ENCODE data around the gene WBP1L.
A peak's percentile ranks its signal among the peaks of the same experiment; 100 is the strongest.
"Not testable (repeated sequence)": the region's sequence is repeated elsewhere in the genome, so short reads cannot be mapped to it uniquely, and the experiment has no call there.

Gene WBP1L

GRCh38 chr10:102758240-102758932, 14.6 kb downstream of the WBP1L start:
- DNase-seq: peak; percentile 71

DNA sequence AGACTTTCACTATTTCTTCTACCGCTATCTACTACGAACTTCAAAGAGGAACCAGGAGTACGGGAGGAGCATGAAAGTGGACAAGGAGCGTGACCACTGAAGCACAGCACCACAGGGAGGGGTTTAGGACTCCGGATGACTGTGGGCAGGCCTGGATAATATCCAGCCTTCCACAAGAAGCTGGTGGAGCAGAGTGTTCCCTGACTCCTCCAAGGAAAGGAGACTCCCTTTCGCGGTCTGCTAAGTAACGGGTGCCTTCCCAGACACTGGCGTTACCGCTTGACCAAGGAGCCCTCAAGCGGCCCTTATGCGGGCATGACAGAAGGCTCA, 15.2 kb downstream of the WBP1L start:
- DNase-seq: not testable (repeated sequence)

DNA sequence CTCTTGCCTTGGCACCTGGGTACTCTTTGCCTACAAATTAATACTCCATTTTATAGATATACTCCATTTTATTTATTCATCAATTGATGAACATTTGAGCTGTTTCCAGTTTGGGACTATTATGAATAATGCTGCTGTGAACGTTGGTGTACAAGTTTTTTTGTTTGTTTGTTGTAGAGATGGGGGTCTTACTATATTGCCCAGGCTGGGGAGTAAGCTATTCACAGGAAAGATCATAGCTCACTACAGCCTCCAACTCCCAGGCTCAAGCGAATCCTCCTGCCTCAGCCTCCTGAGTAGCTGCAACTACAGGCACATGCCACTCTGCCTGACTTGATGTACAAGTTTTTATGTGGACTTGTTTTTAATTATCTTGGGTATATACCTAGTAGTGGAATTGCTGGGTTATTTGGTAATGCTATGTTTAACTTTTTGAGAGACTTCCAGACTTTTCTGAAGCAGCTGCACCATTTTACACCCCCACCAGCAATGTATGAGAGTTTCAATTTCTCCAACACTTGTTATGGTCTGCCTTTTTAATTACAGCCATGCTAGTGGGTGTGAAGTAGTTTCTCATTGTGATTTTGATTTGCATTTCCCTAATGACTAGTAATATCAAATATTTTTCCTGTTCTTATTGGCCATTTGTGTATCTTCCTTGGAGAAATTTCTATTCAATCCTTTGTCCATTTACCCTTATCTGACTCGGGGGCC, 15.9 kb downstream of the WBP1L start:
- no peak for DNase-seq

- no peak for DNase-seq
Observed at GRCh38 chr10:102761981-102762380, 18.2 kb downstream of the WBP1L start.

DNA sequence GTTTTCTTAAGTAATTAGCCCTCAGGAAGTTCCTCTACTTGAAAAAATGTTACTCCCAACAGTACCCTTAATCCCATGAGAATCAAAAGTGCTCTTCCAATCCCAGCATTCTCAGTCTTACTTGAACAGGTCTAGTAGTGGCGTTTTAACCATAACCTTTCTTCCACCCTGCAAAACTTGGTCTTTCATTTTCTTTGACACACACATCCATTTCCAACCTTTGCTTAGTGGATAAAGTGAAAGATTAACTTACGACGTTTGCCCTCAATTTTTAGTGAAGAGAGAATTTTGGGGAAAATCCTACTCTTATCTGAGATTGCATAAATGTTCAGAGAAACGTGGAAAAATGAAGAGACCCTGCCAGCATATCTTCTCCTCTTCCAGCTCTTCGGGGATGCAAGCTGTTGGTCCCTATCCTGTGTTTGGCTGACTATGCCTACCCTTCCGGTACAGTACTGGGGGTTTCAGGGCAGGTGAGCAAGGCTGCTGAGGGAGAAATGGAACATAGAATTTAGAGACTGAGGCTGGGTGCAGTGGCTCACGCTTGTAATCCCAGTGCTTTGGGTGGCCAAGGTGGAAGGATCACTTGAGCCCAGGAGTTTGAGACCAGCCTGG, 18.8 kb downstream of the WBP1L start:
- no peak for DNase-seq

- DNase-seq: no peak
Observed at GRCh38 chr10:102763037-102763607, 19.4 kb downstream of the WBP1L start.

DNA sequence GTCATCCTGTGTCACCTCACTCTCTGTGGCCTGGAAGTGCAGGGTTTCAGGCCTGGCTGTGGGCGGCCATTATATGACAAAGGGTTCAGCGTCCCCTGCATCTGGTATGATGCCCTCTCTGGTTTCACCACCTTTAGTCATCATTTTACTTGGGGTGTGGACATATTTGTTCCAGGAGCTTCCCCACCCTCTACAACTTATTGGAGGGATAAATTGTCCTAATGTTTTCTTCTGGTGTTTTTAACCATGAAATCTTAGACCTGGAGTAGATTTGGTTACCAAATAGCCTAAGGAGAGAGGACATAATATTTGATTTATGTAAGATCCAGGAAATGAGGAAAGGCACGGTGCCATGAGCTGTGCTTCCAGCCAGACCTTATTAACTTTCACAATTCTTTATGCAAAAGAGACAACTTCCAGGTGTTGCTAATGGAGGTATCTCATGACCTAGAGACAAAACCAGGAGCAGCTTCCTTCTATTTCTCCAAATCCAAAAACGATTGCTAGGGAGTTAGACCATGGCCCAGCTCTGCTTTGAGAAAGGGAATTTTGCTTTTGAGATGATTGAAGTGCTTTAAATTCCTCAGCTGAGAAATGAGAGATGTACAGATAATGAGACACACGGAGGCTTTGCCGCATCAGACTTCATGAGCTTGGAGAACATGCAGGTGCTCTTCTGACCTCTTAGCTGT, 20.9 kb downstream of the WBP1L start:
- no peak for DNase-seq

GRCh38 chr10:102765336-102765735, 21.6 kb downstream of the WBP1L start:
- DNase-seq: no peak

DNA sequence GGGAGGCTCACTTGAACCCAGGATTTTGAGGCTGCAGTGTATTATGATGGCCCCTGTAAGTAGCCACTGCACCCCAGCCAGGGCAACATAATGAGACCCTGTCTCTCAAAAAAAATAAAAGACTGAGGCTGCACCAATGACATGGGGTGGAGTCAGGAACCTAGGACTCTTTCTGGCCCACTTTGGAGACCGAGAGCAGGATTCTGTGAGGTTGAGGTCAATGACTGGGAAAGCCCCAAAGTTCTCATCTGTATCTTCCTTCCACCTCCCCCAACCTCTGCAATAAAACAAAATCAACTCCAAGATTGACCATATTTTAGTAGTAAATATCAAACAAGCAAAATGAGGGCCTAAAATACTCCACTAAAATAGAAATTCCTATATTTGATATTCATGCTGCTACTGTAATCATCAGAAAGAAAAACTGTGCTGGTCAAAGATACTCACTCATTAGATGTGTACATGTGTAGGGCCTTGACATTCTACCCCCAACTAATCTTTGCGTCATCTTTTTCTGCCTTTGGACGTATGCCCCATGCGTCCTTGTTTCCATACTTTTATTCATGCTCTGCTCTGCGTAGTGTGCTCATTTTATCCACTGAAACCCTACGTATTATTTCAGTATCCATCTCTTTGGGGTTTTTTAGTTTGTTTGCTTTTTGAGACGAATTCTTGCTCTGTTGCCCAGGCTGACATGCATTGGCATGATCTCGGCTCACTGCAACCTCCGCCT, 23.8 kb downstream of the WBP1L start:
- DNase-seq: no peak

DNA sequence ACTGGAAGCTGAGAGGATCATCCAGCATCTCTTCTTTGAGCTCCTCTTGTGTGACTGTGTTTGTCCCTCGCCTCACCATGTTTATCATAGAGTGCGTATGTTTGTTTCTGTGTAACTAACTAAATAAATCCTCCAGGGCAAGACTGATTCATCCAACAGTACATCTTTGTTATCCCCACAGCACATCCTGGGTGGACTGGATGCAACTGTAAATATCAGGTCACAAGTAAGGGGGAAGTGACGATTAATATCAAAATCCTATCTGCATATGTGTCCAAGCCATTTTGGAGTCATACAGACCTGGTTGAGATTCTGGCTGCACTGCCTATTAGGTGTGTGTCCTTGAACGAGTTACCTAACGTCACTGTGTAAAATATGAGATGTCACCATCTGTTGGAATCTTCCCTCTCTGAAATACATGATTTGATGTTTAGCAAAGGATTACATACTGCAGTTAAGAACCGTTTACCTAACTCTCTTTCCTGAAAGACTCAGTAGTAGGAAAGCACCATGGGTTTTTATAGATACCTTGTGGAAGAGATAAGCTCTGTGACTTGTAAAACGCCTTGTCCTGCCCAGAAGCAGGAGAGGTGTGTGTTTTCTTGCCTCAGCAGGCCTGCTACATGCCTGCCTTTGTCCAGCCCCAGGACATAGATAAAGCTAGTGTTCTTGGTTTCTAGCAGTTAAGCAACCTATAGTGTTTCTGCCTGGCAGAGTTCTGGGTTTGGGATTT, 25.8 kb downstream of the WBP1L start:
- DNase-seq: no peak

DNA sequence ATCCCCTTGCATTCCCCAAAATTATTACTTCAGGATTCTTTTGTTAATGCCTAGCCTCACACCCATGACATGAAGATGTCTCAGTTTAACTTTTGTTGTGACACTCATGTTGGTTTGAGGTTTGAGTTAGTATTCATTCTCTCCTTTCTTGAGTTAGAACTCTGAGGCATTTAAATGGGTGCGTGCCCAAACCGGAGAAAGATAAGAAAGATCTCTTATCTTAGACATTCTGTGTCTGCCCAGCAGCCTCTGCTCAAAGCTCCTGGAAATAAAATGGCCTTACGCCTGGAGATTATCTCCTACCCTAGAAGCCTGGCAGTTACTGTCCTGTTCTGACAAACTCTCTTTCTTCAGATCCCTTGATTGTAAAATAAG, 26.3 kb downstream of the WBP1L start:
- DNase-seq: no peak

DNA sequence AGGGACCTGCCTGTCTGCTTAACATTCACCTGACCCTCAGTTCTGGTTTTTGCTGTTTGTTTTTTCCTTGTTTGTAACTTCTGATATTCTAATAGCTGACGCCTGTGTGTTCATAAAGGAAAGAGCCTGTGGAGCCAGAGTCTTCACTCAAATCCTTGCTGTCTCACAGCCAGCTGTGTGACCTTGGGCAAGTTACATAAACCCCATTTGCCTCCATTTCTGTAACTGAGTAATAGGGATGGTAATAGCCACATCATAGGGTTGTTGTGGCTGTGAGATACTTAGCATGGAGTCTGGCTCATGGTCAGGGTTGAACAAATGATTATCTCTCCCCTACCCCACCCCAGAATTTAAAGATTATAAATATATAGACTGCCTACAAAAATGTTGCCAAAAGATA, 27.0 kb downstream of the WBP1L start:
- DNase-seq: no peak

- DNase-seq: no peak
Observed at GRCh38 chr10:102773320-102773719, 29.6 kb downstream of the WBP1L start.

- DNase-seq: no peak
Observed at GRCh38 chr10:102773986-102774385, 30.2 kb downstream of the WBP1L start.

DNA sequence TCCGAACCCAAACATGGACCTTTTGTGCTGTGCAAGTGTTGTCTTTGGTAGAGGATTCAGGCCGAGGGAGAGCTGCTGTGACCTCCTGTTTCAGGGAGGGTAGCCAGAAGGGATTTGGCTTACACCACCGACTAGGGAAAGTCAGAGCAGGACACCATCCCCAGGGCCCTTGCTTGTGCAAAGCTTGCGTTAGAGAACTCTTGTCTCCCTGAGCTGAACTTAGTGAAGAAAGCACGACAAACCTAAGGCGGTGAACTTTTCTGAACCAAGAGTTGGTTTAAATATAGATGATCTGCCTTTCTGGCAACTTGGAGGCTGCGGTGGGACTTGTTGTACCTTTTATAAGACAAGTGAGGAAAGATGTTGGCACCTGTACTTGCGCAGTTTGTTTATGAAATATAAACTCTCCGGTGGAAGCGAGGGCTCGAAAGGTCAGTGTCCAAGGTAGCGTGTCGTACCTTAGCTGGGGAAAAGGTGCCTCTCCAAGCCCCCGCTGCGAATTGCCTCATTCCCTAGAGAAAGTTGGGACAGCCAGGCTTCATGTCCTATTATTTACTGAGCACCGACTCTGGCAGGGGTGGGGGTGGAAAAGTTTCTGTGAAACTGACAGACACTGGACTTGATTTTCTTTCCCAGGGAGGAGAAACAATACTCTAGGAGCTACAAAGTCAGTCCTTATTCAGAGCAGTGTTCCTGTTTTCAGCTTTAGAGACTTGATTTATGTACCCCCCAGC, 31.6 kb downstream of the WBP1L start:
- peak; percentile 49 for DNase-seq

DNA sequence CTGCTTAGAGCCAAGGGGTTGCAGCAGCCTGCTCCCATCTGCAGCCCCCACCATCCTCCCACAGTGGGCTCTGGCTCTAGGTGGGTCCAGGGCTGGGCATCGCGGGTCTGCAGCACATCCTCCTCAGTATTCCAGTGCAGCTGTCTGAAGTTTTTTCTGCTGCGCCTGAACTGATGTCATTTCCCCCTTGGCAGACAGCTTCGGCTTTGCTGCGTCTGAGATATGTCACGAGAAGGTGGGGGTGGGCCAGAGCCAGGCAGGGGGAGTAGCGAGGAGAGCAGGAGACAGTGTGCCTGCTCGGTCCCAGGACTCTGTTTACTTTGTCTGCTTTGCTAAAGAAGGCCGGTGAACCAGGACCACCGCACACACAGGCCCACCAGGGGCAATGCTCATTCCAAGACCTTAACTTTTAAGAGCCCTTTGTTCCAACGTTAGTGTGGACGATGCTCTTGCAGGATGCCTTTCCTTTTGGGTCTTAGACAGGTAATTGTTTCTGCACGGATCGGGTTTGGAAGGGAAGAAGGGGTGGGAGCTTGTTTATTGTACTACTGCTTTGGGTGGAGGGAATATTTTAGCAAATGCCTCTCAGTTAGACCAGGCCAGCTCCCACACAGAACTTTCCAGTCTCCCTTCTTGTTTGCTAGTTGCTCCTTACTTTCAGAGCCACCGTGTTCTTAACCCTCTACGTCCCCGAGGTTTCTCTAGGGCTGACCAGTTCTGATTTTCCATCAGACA, 32.4 kb downstream of the WBP1L start:
- peak; percentile 79 for DNase-seq

- peak; percentile 77 for DNase-seq
Observed at GRCh38 chr10:102776779-102777456, 33.2 kb downstream of the WBP1L start.

DNA sequence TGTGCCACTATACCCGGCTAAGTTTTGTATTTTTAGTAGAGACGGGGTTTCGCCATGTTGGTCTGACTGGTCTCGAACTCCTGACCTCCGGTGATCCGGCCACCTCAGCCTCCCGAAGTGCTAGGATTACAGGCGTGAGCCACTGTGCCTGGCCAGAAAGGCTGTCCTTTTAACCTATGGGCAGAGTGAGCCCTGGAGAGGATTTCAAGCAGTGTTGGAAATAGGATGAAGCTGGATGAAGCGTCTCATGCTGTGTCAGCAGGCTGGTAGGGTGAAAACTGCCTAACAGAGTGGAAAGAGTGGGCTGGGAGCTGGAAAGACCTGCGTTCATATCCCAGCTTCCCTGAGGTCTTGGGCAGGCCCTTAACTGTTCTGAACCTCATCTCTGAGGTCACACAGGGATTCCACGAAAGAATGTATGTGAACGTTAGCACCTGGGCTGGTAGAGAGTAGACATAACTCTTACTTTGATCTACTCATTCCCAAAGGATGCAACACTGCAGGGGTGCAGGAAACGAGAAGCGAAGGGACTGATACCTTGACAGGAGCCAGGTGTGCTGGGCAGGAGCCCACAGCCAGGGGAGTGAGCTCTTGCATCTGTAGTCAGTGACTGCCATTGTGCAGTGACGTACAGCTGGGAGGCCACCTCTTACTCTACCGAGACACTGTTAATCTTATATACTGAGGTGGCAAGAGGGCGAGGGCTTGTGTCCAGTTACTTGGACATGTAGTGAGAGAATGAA, 34.1 kb downstream of the WBP1L start:
- no peak for DNase-seq

GRCh38 chr10:102778781-102779180, 35.0 kb downstream of the WBP1L start:
- no peak for DNase-seq

Data from right kidney (tissue), 1 donor.